NCI-H1105 (cell line): ENCODE measurements around the gene DNASE1L2.

ENCODE experiments used
- DNase-seq: peaks from one replicate; lab custom pipeline; 2025; lab: John Stamatoyannopoulos, UW

Gene DNASE1L2

GRCh38 chr16:2204416-2205103, 31.7 kb upstream of the DNASE1L2 start:
- DNase-seq, result no peak

GRCh38 chr16:2205104-2205966, 30.9 kb upstream of the DNASE1L2 start, which contains the start of gene MLST8:
Gene MLST8 (plus strand): TSS chr16:2205454. CDS start chr16:2206086, 632 bp downstream.
- DNase-seq, result peak; percentile 56

- no peak for DNase-seq
Measured at GRCh38 chr16:2205967-2206313, 30.3 kb upstream of the DNASE1L2 start.

GRCh38 chr16:2206420-2206779, 29.8 kb upstream of the DNASE1L2 start:
- DNase-seq, result no peak

- DNase-seq, result no peak
Measured at GRCh38 chr16:2206780-2207433, 29.3 kb upstream of the DNASE1L2 start.

- DNase-seq, result no peak
Measured at GRCh38 chr16:2207872-2208271, 28.4 kb upstream of the DNASE1L2 start.

- DNase-seq, result no peak
Measured at GRCh38 chr16:2208308-2208707, 27.9 kb upstream of the DNASE1L2 start.

GRCh38 chr16:2208772-2209171, 27.5 kb upstream of the DNASE1L2 start:
- DNase-seq, result no peak

- no peak for DNase-seq
Measured at GRCh38 chr16:2209258-2210008, 26.8 kb upstream of the DNASE1L2 start.

GRCh38 chr16:2210009-2210332, 26.3 kb upstream of the DNASE1L2 start:
- no peak for DNase-seq

- no peak for DNase-seq
Measured at GRCh38 chr16:2210386-2211365, 25.6 kb upstream of the DNASE1L2 start, which contains the start of gene BRICD5. Gene BRICD5 (minus strand): TSS chr16:2210863. CDS start chr16:2210833, 30 bp downstream.

GRCh38 chr16:2211923-2212347, 24.3 kb upstream of the DNASE1L2 start:
- no peak for DNase-seq

GRCh38 chr16:2212362-2213324, 23.6 kb upstream of the DNASE1L2 start:
- no peak for DNase-seq

- DNase-seq, result no peak
Measured at GRCh38 chr16:2213817-2214718, 22.2 kb upstream of the DNASE1L2 start.

GRCh38 chr16:2214719-2214968, 21.6 kb upstream of the DNASE1L2 start, which contains the start of gene PGP:
Gene PGP (minus strand): TSS chr16:2214840. CDS start chr16:2214777, 63 bp downstream.
- no peak for DNase-seq

- no peak for DNase-seq
Measured at GRCh38 chr16:2216330-2216729, 19.9 kb upstream of the DNASE1L2 start.

- peak; percentile 93 for DNase-seq
Measured at GRCh38 chr16:2223221-2223941, 12.9 kb upstream of the DNASE1L2 start, which contains the start of gene E4F1. Gene E4F1 (plus strand): TSS chr16:2223591. CDS start chr16:2223614, 23 bp downstream.

GRCh38 chr16:2223942-2224486, 12.2 kb upstream of the DNASE1L2 start:
- DNase-seq, result no peak
